ENCODE data around the gene TEX101. TPM values are rescaled to one million over a fixed set of nuclear protein-coding genes. Genes with fewer than 3 reads are reported as not detected.

The TEX101 gene
- total and polyA plus RNA-seq, 4 donors = not detected

- H3K27ac ChIP-seq (ENCODE audit: low read depth in 1 of 2, low read length in 2 of 2) = no peak overlapping the region
- no peaks in the 10 kb centered on the region for H3K27me3 ChIP-seq (ENCODE audit: control insufficient read depth in 4 of 4, insufficient read depth in 4 of 4, low read length in 3 of 4)
- peak; percentile 78 for DNase-seq (ENCODE audit: low spot score)
- H3K4me1 ChIP-seq (ENCODE audit: control insufficient read depth in 4 of 4, insufficient read depth in 4 of 4, low read length in 3 of 4) = no peaks in the 10 kb centered on the region
- 24% methylated on average over 14 of the region's 14 CpGs for WGBS
- H3K9me3 ChIP-seq (ENCODE audit: control insufficient read depth in 4 of 4, low read length in 3 of 4) = no peaks in the 10 kb centered on the region
- no peaks in the 10 kb centered on the region for H3K36me3 ChIP-seq (ENCODE audit: control insufficient read depth in 4 of 4, insufficient read depth in 3 of 4, low read depth in 1 of 4, low read length in 3 of 4)
- H3K4me3 ChIP-seq (ENCODE audit: low read depth in 1 of 3, low read length in 3 of 3) = no peak overlapping the region
- TF ChIP-seq RAD21 (IDR thresholded peaks at IDR 0.05) (peak; percentile 99), JUND (IDR thresholded peaks at IDR 0.05) (no peak), CTCF (IDR thresholded peaks at IDR 0.05; ENCODE audit: low read depth, low read length, missing input control) (peak; percentile 97)
- H3K9ac ChIP-seq (ENCODE audit: low read depth in 1 of 2, low read length in 2 of 2) = no peak overlapping the region
Observed at GRCh38 chr19:43446746-43447489, 32.2 kb downstream of the TEX101 start.

GRCh38 chr19:43447655-43448054, 33.0 kb downstream of the TEX101 start:
- 94% methylated on average over 9 of the region's 9 CpGs for WGBS
- Histone ChIP-seq H3K27me3 (ENCODE audit: control insufficient read depth in 4 of 4, insufficient read depth in 4 of 4, low read length in 3 of 4) (no peaks in the 10 kb centered on the region), H3K4me1 (ENCODE audit: control insufficient read depth in 4 of 4, insufficient read depth in 4 of 4, low read length in 3 of 4) (no peaks in the 10 kb centered on the region), H3K27ac (ENCODE audit: low read depth in 1 of 2, low read length in 2 of 2) (no peak overlapping the region), H3K36me3 (ENCODE audit: control insufficient read depth in 4 of 4, insufficient read depth in 3 of 4, low read depth in 1 of 4, low read length in 3 of 4) (no peaks in the 10 kb centered on the region), H3K4me3 (ENCODE audit: low read depth in 1 of 3, low read length in 3 of 3) (no peak overlapping the region), H3K9ac (ENCODE audit: low read depth in 1 of 2, low read length in 2 of 2) (no peak overlapping the region), H3K9me3 (ENCODE audit: control insufficient read depth in 4 of 4, low read length in 3 of 4) (no peaks in the 10 kb centered on the region)
- TF ChIP-seq MAX (IDR thresholded peaks at IDR 0.05) = no peak
- no peak for TF ChIP-seq CTCF (IDR thresholded peaks at IDR 0.05; ENCODE audit: low read depth, low read length, missing input control)
- DNase-seq (ENCODE audit: low spot score) = no peak

- DNase-seq (ENCODE audit: low spot score) = no peak
- TF ChIP-seq GABPA (IDR thresholded peaks at IDR 0.05 in 1 of 2, conservative IDR thresholded peaks at IDR 0.05 in 1 of 2) (no peak), RAD21 (IDR thresholded peaks at IDR 0.05) (no peak), JUND (IDR thresholded peaks at IDR 0.05) (no peak)
- Histone ChIP-seq H3K9ac (ENCODE audit: low read depth in 1 of 2, low read length in 2 of 2) (no peak overlapping the region), H3K4me1 (ENCODE audit: control insufficient read depth in 4 of 4, insufficient read depth in 4 of 4, low read length in 3 of 4) (peaks cover 0 to 5% (median 3%) of the 10 kb centered on the region in 4 donors), H3K9me3 (ENCODE audit: control insufficient read depth in 4 of 4, low read length in 3 of 4) (no peaks in the 10 kb centered on the region), H3K27ac (ENCODE audit: low read depth in 1 of 2, low read length in 2 of 2) (no peak overlapping the region), H3K4me3 (ENCODE audit: low read depth in 1 of 3, low read length in 3 of 3) (no peak overlapping the region), H3K36me3 (ENCODE audit: control insufficient read depth in 4 of 4, insufficient read depth in 3 of 4, low read depth in 1 of 4, low read length in 3 of 4) (no peaks in the 10 kb centered on the region), H3K27me3 (ENCODE audit: control insufficient read depth in 4 of 4, insufficient read depth in 4 of 4, low read length in 3 of 4) (no peaks in the 10 kb centered on the region)
- 71% methylated on average over 2 of the region's 2 CpGs for whole genome bisulfite sequencing
Observed at GRCh38 chr19:43450545-43450997, 35.9 kb downstream of the TEX101 start.

- Histone ChIP-seq H3K4me1 (ENCODE audit: control insufficient read depth in 4 of 4, insufficient read depth in 4 of 4, low read length in 3 of 4) (peaks cover 2 to 8% (median 5%) of the 10 kb centered on the region in 4 donors), H3K36me3 (ENCODE audit: control insufficient read depth in 4 of 4, insufficient read depth in 3 of 4, low read depth in 1 of 4, low read length in 3 of 4) (no peaks in the 10 kb centered on the region), H3K27me3 (ENCODE audit: control insufficient read depth in 4 of 4, insufficient read depth in 4 of 4, low read length in 3 of 4) (no peaks in the 10 kb centered on the region), H3K27ac (ENCODE audit: low read depth in 1 of 2, low read length in 2 of 2) (no peak overlapping the region), H3K9ac (ENCODE audit: low read depth in 1 of 2, low read length in 2 of 2) (no peak overlapping the region), H3K9me3 (ENCODE audit: control insufficient read depth in 4 of 4, low read length in 3 of 4) (no peaks in the 10 kb centered on the region), H3K4me3 (ENCODE audit: low read depth in 1 of 3, low read length in 3 of 3) (no peak overlapping the region)
- no peak for DNase-seq (ENCODE audit: low spot score)
- 85% methylated on average over 3 of the region's 3 CpGs for WGBS
- TF ChIP-seq HNF4G (IDR thresholded peaks at IDR 0.05) (no peak), MAX (IDR thresholded peaks at IDR 0.05) (no peak), EGR1 (IDR thresholded peaks at IDR 0.05; ENCODE audit: low read depth in 2 of 2) (no peak), REST (IDR thresholded peaks at IDR 0.05) (no peak), FOXA1 (IDR thresholded peaks at IDR 0.05) (no peak), RAD21 (IDR thresholded peaks at IDR 0.05) (no peak), RXRA (IDR thresholded peaks at IDR 0.05) (no peak), HNF4A (conservative IDR thresholded peaks at IDR 0.05) (no peak), ATF3 (IDR thresholded peaks at IDR 0.05) (no peak), FOXA2 (IDR thresholded peaks at IDR 0.05) (no peak), JUND (IDR thresholded peaks at IDR 0.05) (no peak)
Observed at GRCh38 chr19:43452582-43452981, 37.9 kb downstream of the TEX101 start.
